Right kidney (tissue), 9 donors: ENCODE data around the gene GOLT1A.
A peak's percentile ranks its signal among the peaks of the same experiment; 100 is the strongest.

Experiments
- DNase-seq: peaks from one replicate; pipeline ENCODE4 v3.0.0-alpha.2; 2016
- long read RNA-seq, 8 donors: transcript quantifications; one replicate each; lab custom pipeline, GENCODE V29; 2026

The GOLT1A gene, protein sequence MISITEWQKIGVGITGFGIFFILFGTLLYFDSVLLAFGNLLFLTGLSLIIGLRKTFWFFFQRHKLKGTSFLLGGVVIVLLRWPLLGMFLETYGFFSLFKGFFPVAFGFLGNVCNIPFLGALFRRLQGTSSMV
- long read RNA-seq, donor 1 = 0 reads
- long read RNA-seq, donor 2, partial matches to known transcripts = 0 of 1 reads
- long read RNA-seq, donor 2, other reads (novel, unspliced or antisense) = 0 of 1 reads
- long read RNA-seq, donor 3 = 0 reads
- long read RNA-seq, donor 4 = 0 reads
- long read RNA-seq, donor 5, partial matches to known transcripts = 0 of 3 reads
- long read RNA-seq, donor 5, other reads (novel, unspliced or antisense) = 0 of 3 reads
- long read RNA-seq, donor 6, partial matches to known transcripts = 0 of 1 reads
- long read RNA-seq, donor 6, other reads (novel, unspliced or antisense) = 0 of 1 reads
- long read RNA-seq, donor 7, partial matches to known transcripts = 0 of 1 reads
- long read RNA-seq, donor 7, other reads (novel, unspliced or antisense) = 0 of 1 reads
- long read RNA-seq, donor 8, partial matches to known transcripts = 0 of 3 reads
- long read RNA-seq, donor 8, other reads (novel, unspliced or antisense) = 0 of 3 reads

DNA sequence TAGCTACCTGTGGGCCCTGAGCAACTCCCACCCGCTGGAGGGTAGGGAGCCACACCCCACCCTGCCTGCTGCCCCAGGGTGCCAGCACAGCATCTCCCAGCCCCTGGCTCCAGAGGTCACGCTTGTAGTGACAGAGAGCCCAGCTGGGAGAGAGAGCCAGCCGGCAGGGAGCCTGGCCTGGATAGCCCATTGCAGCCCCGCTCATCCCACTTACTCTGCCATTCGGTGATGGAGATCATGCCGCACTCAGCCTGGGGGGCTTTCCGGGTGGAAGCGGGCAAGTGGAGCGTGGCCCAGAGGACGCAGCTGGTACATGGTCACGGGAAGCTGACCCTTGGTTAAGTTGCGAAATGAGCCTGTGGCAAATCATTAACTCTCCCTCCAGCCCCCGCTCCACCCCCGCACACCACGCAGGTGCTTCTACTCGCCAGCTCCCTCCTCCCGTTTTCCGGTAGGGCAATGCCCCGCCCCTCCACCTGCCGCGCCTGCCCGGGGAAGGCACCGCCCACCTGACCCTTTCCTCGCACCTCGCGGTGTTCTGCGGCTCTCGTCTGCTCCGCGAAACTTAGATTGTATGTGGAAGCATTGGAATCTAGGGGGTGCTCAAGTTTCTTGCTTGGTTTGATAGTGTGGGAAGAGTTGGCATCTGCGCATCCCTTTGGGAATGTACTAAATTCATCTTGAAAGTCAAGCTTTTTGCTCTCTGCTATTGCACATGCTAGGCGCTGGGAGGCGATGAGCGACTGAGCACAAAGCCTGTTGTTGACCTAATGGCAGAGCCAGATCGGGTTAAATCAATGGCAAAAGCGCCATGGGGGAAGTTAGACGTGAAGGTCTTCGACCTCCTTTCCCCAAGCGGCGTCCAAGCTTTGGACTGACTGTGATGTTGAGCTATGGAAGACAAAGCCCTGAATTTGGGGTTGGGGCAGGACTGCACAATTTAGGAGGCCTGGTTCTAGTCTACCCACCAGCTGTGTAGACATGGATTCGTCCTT lies at the start of gene GOLT1A:
GOLT1A (minus strand) TSS at position 321 of the 995 bp plus-strand sequence; CDS start at position 239, 82 bp downstream.
- peak; percentile 81 for DNase-seq

DNA sequence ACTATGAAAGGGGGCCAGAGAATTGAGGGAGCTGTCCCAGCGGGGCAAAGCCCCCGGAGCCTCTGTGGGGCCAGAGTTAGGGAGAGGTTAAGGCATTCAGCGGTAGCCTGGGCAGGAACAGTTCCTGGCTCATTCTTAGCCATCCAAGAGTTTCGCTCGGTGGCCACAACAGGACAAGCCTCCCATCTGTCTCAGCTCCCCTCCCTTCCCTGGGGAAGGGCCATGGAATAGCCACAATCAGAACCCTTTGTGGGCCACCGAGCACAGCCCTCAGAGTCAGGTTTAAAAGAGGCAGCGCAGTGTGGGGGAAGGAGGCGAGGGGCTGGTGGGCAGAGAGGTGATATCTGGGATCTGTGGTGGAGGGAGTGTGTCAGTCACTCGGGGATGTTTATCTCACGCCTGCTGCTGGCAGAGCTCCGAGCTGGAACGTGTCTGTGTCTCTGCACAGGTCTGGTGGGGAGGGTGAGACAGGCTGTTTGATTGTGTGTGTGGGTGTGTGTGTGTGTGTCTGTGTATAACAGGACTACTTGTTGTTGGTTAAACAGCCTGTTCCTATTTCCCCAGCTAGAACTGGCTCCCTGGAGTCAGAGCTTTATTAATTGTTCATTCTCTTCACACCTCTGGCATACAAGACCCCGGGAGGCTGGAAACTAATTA lies 49.6 kb upstream of the GOLT1A start:
- DNase-seq = no peak

DNA sequence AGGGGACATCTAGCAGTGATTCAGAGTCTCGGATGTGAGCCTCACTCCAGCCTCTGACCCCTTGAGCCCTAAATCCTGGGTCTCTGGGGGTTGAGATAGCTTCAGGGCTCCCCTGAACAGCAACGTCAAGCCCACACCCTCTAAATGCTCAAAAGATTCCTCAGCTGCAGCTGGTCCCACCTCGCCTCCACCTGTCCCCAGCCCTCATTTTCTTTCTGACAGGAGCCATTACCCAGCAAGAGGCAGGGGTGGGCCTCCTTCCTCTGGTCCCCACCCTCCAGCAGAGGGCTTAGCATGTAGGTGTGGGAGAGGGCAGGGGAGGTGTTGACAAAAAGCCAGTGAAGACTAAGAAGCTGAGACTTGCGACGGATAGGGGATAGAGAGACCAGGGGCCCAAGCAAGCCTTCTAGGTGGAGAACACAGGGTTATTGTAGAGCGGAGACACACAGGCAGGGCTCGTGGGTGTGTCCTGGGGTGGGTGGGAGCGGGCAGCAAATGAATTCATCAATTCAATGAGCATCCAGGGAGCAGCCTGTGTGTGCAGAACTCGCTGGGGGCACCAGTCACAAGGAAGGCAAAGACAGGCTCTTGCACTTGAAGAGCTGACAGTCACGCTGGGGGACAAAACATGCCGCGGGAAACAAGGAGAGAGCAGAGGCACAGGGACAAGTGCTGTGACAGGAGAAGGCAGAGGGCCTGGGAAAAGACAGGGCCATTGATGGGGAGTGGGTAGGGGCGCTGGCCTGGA lies 48.9 kb upstream of the GOLT1A start:
- DNase-seq = no peak

DNA sequence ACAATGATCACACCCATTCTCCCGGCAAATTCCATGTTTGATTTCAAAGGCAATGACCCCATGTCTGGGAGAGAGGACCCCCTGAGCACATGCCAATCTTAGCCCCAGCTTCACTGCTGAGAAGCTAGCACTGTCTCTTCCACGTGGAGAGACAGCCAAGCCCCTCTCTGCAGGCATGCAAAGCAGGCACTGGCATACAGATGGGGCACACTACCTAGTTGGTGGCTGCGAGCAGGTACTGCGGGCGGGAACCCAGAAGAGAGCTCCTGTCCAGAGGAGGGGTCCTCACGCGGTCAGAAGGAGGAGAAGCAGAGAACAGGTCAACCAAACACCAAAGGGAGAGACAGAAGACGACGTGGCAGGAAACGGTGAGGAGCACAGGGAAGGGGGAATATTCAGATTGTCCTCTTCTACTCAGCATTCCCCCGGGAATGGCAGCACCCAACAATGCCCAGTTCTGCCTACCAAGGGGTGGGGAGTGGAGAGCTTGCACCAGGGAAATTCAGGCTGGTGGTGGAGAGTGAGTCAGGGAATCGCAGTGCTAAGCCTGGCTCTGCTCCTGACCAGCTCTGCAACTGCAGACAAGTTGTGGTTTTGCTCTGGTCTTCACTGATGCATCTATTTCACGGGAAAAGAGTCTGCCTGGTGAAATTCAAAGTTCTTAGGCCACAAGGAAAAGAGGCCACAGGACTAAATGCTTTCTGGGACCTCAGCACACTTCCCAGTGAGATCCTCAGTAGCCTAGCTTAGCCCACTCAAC lies 48.1 kb upstream of the GOLT1A start:
- no peak for DNase-seq

DNA sequence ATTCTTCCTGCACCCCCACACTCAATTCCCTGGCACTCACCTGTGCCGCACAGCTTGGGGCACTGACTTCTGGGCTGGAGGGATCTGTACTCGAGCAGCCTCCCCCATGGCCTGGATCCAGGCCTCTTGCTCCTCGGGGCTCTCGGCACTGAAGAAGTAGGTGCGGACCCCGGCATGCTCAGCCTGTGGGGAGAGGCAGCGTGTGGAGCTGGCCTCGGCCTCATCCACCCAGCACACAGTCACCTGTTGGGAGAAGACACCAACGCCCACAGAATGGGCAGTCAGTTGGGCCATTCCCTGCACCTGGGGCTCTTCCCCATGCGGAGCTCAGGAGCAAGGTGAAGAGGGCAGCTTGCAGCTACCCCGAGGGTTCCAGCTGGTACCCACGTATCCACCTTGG lies 47.5 kb upstream of the GOLT1A start:
- DNase-seq = no peak

DNA sequence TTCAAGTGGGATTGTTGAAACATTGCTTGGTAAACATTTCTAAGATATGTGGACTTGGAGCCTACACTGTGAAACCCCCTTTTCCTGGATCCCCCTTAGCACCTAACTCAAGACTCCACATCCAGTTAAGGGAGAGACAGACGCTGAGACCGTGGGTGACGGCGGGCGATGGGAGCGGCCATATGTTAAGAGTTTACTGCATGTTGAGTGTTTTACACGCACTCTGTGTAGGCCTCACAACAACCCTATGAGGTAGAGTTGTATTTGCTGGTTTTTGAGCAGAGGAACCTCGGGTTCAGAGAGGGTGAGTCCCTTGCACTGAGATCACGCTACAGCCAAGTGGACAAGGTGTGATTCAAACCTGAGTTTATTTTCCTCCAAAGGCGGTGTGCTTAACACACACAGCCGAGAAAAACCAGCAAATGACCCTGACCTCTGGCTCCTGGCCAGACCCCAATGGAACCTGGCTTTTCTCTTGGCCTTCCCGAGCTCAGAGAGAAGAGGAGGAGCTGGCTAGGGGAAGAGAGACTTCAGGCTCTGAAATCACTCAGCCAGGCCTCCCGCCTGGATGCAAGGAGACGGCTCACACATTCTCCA lies 46.9 kb upstream of the GOLT1A start:
- no peak for DNase-seq

DNA sequence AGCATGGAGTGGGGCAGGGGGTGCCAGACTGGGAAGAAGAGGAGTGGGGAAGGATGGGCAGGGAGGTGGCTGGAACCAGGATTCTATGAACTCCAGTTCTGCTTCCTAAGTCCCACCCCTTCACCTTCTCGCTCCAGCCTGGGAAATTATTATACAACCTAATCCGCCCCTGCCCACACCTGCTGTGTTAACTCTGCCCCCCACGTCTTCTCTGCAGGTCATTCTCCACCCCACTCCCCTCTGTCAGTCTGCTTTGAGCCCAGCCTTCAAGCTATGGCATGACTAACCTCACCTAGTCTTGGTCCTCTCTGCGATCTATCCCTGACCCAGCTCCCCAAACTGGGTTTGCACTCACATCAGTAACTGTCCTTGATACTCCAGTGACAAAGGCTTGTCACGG lies 46.0 kb upstream of the GOLT1A start:
- DNase-seq = no peak

DNA sequence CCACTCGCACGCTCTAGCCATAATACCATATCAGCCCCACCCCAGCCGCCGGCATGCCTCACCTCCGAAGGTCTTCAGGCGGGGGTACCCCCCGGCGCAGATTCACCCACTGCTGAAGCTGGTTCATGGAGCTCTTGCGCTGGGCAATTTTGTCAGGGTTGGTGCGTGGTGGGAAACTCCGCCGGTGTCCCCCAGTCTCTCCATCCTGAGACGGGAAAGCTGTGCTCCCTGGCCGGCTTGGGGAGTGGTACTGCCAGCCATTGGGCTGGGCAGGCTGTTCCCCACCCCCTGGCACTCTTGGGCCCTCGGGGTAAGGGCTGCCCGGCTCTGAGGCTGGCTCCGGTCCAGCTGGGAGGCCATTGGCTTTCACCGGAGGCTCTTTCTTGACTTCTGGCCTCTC lies 45.4 kb upstream of the GOLT1A start:
- no peak for DNase-seq

DNA sequence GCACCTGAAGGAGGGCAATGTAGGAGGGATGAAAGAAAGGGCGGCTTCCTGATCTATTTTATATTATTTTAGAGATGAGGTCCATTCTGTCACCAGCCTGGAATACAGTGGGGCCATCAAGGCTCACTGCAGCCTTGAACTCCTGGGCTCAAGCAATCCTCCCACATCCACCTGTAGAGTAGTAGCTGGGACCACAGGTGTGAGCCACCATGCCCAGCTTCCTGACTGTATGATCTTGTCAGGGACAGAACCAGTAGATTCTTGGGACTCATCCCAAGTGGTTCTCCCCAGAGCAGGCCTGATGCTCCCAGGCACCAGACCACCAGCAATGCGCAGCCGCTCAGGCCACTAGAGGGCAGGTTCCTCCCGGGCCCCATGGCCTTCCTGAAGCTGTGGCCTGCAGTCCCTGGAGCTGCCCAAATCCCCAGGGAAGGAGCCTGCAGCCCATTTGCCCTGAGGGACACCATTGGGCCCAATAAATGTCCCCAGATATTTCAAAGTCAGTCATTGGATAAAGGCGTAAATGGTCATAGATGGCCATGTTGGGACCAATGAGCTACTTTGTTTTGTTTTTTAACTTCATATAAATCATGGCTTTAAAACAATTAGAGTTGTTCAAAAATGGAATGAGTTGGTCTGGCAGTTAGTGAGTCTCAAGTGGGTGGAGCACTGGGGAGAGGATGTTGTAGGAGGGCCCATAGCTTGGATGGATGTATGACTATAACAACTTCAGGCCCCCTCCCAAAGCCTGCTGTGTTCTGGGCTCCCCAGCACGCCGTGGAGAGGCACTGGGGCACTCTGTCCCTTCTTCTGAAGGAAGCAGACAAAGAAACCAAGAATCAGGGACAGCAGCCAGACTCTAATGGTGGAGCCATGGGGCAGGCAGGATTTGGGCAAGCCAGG lies 44.7 kb upstream of the GOLT1A start:
- no peak for DNase-seq

DNA sequence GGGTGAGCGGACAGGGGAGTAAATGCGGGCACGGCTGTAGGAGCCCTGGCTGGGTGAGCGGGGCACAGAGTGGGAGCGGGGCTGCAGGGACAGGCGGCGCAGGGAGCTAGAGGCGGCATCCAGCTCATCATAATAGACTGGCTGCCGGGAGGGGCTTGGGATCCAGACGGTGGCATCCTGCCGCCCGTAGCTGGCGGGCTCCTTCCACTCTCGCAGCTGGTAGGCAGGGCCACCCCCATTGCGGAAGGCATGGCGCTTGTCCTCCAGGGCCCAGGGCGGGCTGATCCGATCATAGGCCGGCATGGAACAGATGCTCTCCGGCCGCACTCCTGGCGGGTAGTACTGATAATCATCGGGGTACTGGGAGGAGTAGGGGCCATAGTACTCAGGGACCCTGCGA lies 43.7 kb upstream of the GOLT1A start:
- no peak for DNase-seq

DNA sequence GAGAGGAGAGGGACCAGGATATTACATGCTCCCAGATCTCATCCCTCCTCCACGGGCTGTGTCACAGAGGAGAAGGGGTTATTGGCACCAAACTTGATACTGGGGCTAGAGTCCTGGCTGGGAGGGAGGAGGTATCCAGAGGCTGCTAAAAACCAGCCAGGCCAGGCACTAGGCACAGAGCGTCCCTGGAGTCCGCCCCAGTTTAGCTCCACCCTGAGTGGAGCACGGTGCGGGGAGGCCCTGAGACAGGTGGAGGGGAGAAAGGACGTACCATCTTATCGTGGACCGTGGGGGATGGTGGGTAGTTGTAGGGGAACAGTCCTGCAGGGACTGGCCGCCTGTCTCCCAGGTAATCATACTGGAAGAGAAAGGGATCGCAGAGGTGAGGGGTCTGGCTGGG lies 42.7 kb upstream of the GOLT1A start:
- DNase-seq = no peak

DNA sequence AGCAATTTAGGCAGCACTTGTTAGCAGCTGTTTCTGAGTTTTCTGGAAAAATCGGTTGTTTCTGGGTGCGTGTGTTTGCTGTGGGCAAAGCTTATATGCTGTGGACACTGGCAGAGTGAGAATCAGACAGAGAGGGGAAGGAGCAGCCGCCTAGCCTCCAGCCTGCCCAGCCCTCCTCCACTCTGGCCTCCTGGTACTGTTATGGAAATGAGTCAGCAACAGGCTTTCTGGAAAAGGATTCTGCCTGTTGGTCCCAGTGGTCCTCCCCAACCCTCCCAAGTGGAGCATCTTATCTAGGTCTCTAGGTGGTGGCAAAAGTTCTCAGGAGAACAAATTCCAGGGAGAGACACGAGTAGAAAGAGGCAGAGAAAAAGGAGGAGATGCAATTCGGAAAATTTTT lies 42.2 kb upstream of the GOLT1A start:
- no peak for DNase-seq

DNA sequence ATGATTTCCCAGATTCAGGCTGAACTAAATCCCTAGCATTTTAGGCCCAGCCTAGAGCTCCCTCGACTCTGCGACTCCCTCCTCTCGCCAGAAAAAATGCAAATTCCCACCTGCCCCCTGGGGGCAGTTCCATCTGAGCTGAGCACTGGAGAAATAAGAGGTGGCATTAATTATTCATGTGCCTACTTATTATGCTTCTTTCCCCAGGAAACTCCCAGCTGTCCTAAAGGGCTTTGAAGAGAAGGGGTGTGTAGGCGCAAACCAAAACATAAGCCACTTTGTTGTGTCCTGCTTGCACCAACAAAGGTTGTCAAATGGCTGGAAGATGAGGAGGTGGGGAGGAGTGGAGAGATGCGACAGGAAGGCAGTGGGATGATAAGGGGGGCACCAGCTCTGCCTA lies 41.4 kb upstream of the GOLT1A start:
- DNase-seq = no peak

DNA sequence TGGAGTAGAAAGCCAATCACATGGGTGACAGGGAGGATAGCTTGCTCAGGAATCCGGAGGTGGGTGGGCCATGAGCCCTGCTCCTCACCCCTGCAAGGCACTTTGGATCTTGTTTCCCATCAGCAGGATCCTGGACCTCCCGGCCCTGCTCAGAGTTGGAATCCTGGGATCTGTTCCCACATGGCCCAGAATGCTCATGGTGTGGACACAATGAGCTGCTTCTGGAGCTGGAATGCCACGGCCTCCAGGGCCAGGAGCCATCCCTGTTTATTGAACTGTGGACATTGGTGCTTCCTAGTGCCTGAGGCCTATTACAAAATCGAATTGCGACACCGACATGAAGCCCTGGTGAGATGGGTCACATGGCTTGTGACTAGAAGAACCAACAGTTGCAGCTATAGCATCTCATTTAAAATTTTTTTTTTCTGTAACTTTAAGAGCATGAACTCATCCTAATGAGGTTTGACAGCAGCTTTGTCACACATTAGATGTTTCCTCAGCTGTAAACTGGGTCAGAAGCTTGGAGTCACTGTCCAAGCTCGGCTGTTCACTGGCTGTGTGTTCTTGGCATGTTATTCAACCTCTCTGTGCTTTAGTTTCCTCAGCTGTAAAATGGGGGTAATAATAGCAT lies 40.4 kb upstream of the GOLT1A start:
- DNase-seq = no peak

DNA sequence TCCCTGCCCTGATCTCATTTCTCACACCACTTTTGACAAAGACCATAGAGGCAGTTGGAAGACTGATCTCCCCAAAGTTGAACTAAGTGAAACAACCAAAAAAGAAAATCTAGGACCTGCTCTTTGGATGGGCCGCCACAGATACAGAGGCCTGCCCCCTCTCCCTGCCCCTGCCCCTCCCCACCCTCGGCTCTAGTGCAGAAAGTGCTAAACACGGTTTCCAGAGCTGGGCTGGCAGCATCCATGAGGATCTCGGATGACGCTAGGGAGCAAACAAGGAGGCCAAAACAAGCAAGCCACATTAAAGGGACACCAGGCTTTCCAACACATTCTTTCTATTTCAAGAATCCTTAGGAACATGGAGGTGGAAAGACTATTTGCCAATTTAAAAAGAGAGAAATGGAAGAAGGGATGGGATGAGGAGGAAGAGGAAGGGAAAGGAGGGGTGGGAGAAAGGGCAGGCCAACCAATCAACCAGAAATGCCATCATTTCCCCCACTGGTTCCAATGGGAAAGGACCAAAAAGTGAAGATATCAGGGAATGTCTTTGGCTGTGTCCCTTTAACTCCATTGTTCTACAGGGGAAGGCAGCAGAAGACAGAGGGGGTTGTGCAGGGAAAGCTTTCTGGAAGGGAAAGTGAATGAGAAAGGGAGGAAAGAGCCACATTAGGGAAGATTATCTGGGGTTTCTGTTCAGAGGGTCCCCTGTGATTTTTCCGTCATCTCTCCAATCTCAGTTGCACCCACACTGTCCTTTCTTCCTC lies 38.3 kb upstream of the GOLT1A start:
- DNase-seq = no peak

DNA sequence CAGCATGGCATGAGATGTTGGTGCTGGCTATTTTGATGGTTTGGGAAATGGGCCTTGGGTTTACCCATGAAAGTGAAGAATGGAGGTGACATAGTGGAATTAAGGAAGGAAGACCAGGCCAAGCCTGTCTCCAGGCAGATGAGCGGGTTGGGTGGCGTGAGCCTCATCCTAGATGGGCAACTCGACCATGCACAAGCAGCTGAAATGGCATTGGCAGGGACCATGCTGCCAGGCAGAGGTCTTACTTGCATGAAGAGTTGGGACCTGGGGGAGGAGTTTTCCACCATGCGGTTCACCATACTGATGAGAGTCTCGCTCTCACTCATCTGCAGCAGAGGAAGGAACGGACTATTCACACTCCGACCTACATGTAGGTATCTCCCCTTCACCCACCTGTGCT lies 37.5 kb upstream of the GOLT1A start:
- no peak for DNase-seq

DNA sequence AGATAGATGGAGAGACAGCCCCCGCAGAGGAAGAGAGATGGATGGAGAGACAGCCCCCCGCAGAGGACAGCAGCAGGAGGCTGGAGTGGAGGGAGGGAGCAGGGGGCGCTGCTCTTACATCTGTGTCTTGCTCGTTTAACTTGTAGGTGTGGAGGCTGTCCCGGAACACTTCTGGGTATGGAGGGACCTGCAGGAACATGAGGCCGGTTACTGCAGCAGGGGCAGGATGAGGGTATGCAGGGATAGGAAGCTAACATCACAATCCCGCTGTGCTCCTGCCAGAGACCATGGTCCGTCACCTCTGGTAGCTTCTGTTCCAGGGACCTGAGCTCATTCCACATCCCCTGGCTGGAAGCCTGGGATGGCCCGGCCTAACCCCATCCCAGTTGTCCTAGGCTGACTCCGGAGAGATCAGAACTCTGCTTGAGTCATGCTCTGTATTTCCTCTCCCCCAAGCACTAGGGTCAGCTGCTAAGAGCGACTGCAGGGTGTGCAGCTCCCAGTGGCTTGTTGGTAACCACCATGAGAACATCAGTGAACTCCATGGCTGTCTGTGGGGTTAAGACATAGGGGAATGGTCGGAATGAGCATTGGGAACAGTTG lies 36.7 kb upstream of the GOLT1A start:
- DNase-seq = no peak
